ENCODE results near the gene PDC. TPM values are rescaled to one million over a fixed set of nuclear protein-coding genes. Genes with fewer than 3 reads are reported as not detected.

Gene PDC
- polyA plus RNA-seq, 1 donor (not counting 4 experiments of a cell fraction or from before 2014, with no cell fraction given), result not detected

DNA sequence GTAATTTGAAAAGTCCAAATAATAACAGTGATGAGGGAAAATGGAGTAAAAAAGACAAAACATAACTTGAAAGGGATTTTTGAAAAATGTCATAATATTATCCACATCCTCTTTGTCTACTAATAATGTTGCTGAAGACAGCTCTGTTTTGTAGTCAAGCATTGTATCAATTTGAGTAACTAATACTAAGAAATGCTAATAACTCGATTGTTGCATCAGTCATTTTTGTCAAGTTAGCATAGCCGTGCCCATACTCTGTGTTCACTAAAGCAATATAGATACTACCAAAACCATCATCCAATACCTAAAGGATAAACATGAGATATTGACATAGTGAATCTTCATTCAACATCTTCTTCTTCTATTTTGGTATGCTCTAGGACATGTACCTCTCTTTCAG is 17.3 kb downstream of the PDC start:
- no peaks in the 10 kb centered on the region for H4K20me1 ChIP-seq (ENCODE audit: control insufficient read depth, extremely low read depth, insufficient read depth, low read length)
- no peak for TF ChIP-seq CTCF (optimal IDR thresholded peaks at IDR 0.05 in 1 of 3, IDR thresholded peaks at IDR 0.05 in 1 of 3, conservative IDR thresholded peaks at IDR 0.05 in 1 of 3; ENCODE audit: extremely low read depth in 1 of 3, insufficient read depth in 2 of 3, low read length in 3 of 3)
- TF ChIP-seq EZH2 (IDR thresholded peaks at IDR 0.05; ENCODE audit: low read length), result no peak
- FAIRE-seq (no peak), DNase-seq (ENCODE audit: low read depth, low spot score) (no peak)
- H3K9ac ChIP-seq (ENCODE audit: control insufficient read depth, extremely low read depth, insufficient read depth, low read length), result no peak overlapping the region
- no peak overlapping the region for H3K4me2 ChIP-seq (ENCODE audit: control insufficient read depth, extremely low read depth, insufficient read depth, low read depth, low read length)
- no peaks in the 10 kb centered on the region for H3K9me1 ChIP-seq (ENCODE audit: control insufficient read depth, extremely low read depth, insufficient read depth, low read length)
- dilution Hi-C loops (cut with MboI; ENCODE audit: extremely low pct_ligation_motif_present, low sequenced_read_pairs), result no loop called here
- H3K9me3 ChIP-seq (ENCODE audit: control insufficient read depth, low read depth, low read length), result no peaks in the 10 kb centered on the region
- no peaks in the 10 kb centered on the region for H3K27me3 ChIP-seq (ENCODE audit: control insufficient read depth, extremely low read depth, insufficient read depth, low read length)
- no peak overlapping the region for H3K27ac ChIP-seq (ENCODE audit: control insufficient read depth, insufficient read depth, low read length)
- H2AFZ ChIP-seq (ENCODE audit: control insufficient read depth, low read length), result no peak overlapping the region
- H3K79me2 ChIP-seq (ENCODE audit: control insufficient read depth, insufficient read depth, low read length), result no peaks in the 10 kb centered on the region
- no peaks in the 10 kb centered on the region for H3K36me3 ChIP-seq (ENCODE audit: control insufficient read depth in 2 of 2, extremely low read depth in 1 of 2, insufficient read depth in 2 of 2, low read length in 2 of 2)
- peaks cover 14% of the 10 kb centered on the region for H3K4me1 ChIP-seq (ENCODE audit: control insufficient read depth, extremely low read depth, insufficient read depth, low read length)
- no peak overlapping the region for H3K4me3 ChIP-seq (ENCODE audit: control insufficient read depth in 2 of 3, extremely low read depth in 1 of 3, insufficient read depth in 2 of 3, low read depth in 1 of 3, low read length in 3 of 3)

GRCh38 chr1:186442651-186443375 is 18.1 kb downstream of the PDC start:
- H3K27ac ChIP-seq (ENCODE audit: control insufficient read depth, insufficient read depth, low read length), result no peak overlapping the region
- H3K4me2 ChIP-seq (ENCODE audit: control insufficient read depth, extremely low read depth, insufficient read depth, low read depth, low read length), result no peak overlapping the region
- peaks cover 14% of the 10 kb centered on the region for H3K4me1 ChIP-seq (ENCODE audit: control insufficient read depth, extremely low read depth, insufficient read depth, low read length)
- H3K9ac ChIP-seq (ENCODE audit: control insufficient read depth, extremely low read depth, insufficient read depth, low read length), result no peak overlapping the region
- H3K9me3 ChIP-seq (ENCODE audit: control insufficient read depth, low read depth, low read length), result no peaks in the 10 kb centered on the region
- no peaks in the 10 kb centered on the region for H3K9me1 ChIP-seq (ENCODE audit: control insufficient read depth, extremely low read depth, insufficient read depth, low read length)
- no peaks in the 10 kb centered on the region for H4K20me1 ChIP-seq (ENCODE audit: control insufficient read depth, extremely low read depth, insufficient read depth, low read length)
- dilution Hi-C loops (cut with MboI; ENCODE audit: extremely low pct_ligation_motif_present, low sequenced_read_pairs), result no loop called here
- H3K36me3 ChIP-seq (ENCODE audit: control insufficient read depth in 2 of 2, extremely low read depth in 1 of 2, insufficient read depth in 2 of 2, low read length in 2 of 2), result no peaks in the 10 kb centered on the region
- no peak overlapping the region for H3K4me3 ChIP-seq (ENCODE audit: control insufficient read depth in 2 of 3, extremely low read depth in 1 of 3, insufficient read depth in 2 of 3, low read depth in 1 of 3, low read length in 3 of 3)
- peak; percentile 82 for FAIRE-seq
- no peaks in the 10 kb centered on the region for H3K79me2 ChIP-seq (ENCODE audit: control insufficient read depth, insufficient read depth, low read length)
- H2AFZ ChIP-seq (ENCODE audit: control insufficient read depth, low read length), result no peak overlapping the region
- no peak for DNase-seq (ENCODE audit: low read depth, low spot score)
- TF ChIP-seq CTCF (optimal IDR thresholded peaks at IDR 0.05 in 1 of 3, IDR thresholded peaks at IDR 0.05 in 1 of 3, conservative IDR thresholded peaks at IDR 0.05 in 1 of 3; ENCODE audit: extremely low read depth in 1 of 3, insufficient read depth in 2 of 3, low read length in 3 of 3) (no peak), EZH2 (IDR thresholded peaks at IDR 0.05; ENCODE audit: low read length) (no peak)
- no peaks in the 10 kb centered on the region for H3K27me3 ChIP-seq (ENCODE audit: control insufficient read depth, extremely low read depth, insufficient read depth, low read length)

Data from keratinocyte (primary cell).